ENCODE data around the gene LYRM2. TPM values are rescaled to one million over a fixed set of nuclear protein-coding genes. Genes with fewer than 3 reads are reported as not detected.

Gene LYRM2
- total RNA-seq, 4 donors from 2014 or later: 12.5 to 17.3 (median 14.5) TPM

- H3K4me3 ChIP-seq (ENCODE audit: low read depth, poor library complexity, severe bottlenecking): no peak overlapping the region
- TF ChIP-seq CTCF (IDR thresholded peaks at IDR 0.05) (no peak), POLR2A (IDR thresholded peaks at IDR 0.05) (no peak)
- intact Hi-C loops (cut with DNase I; ENCODE audit: low total_unique reads): loop anchor here (10.0 kb wide), 1 partner anchor 103 kb away; no protein-coding TSS in a partner anchor
- WGBS, 2 donors: 50 to 65% methylated on average over 2 of the region's 2 CpGs
- DNase-seq (ENCODE audit: low spot score in 2 of 2): no peak
Measured at GRCh38 chr6:89597372-89597771, 41.2 kb downstream of the LYRM2 start.

- TF ChIP-seq CTCF (IDR thresholded peaks at IDR 0.05) (no peak), POLR2A (IDR thresholded peaks at IDR 0.05) (no peak)
- intact Hi-C loops (cut with DNase I; ENCODE audit: low total_unique reads): loop anchor here (10.0 kb wide), 1 partner anchor 102 kb away; no protein-coding TSS in a partner anchor
- no peak overlapping the region for H3K4me3 ChIP-seq (ENCODE audit: low read depth, poor library complexity, severe bottlenecking)
- 90 to 100% methylated on average over 1 of the region's 1 CpG for WGBS, 2 donors
- no peak for DNase-seq (ENCODE audit: low spot score in 2 of 2)
Measured at GRCh38 chr6:89596484-89596883, 42.1 kb downstream of the LYRM2 start.

GRCh38 chr6:89596056-89596455, 42.5 kb downstream of the LYRM2 start:
- 83 to 92% methylated on average over 2 of the region's 2 CpGs for WGBS, 2 donors
- intact Hi-C loops (cut with DNase I; ENCODE audit: low total_unique reads): loop anchor here (10.0 kb wide), 1 partner anchor 101 kb away; no protein-coding TSS in a partner anchor
- no peak for TF ChIP-seq POLR2A (IDR thresholded peaks at IDR 0.05)
- TF ChIP-seq CTCF (IDR thresholded peaks at IDR 0.05): no peak
- no peak for DNase-seq (ENCODE audit: low spot score in 2 of 2)
- no peak overlapping the region for H3K4me3 ChIP-seq (ENCODE audit: low read depth, poor library complexity, severe bottlenecking)

- TF ChIP-seq POLR2A (IDR thresholded peaks at IDR 0.05) (no peak), CTCF (IDR thresholded peaks at IDR 0.05) (no peak)
- no peak for DNase-seq (ENCODE audit: low spot score in 2 of 2)
- intact Hi-C loops (cut with DNase I; ENCODE audit: low total_unique reads): loop anchor here (10.0 kb wide), 1 partner anchor 97 kb away; no protein-coding TSS in a partner anchor
- no peak overlapping the region for H3K4me3 ChIP-seq (ENCODE audit: low read depth, poor library complexity, severe bottlenecking)
- WGBS, 2 donors: 84 to 94% methylated on average over 4 of the region's 4 CpGs
Measured at GRCh38 chr6:89591745-89592144, 46.8 kb downstream of the LYRM2 start.

GRCh38 chr6:89590133-89590532, 48.4 kb downstream of the LYRM2 start:
- WGBS, 2 donors: 85 to 98% methylated on average over 2 of the region's 2 CpGs
- TF ChIP-seq POLR2A (IDR thresholded peaks at IDR 0.05) (no peak), CTCF (IDR thresholded peaks at IDR 0.05) (no peak)
- intact Hi-C loops (cut with DNase I; ENCODE audit: low total_unique reads): loop anchor here (10.0 kb wide), 1 partner anchor 95 kb away; no protein-coding TSS in a partner anchor
- H3K4me3 ChIP-seq (ENCODE audit: low read depth, poor library complexity, severe bottlenecking): no peak overlapping the region
- no peak for DNase-seq (ENCODE audit: low spot score in 2 of 2)
